HEK293 (cell line): Measurements from ENCODE around the gene FTO.
"Not testable (repeated sequence)": the region's sequence is repeated elsewhere in the genome, so short reads cannot be mapped to it uniquely, and the experiment has no call there.

Experiments used
- CTCF ChIA-PET: fragments of 350-600 bp; formaldehyde crosslinking; extraction: SDS; loops from one replicate; lab custom pipeline; 2021; ENCODE audit warnings: antibody characterized with exemption; lab: Yijun Ruan, JAX
- POLR2A ChIA-PET: fragments of 300-600 bp; formaldehyde crosslinking; extraction: SDS; loops from one replicate; lab custom pipeline; 2020; ENCODE audit warnings: antibody characterized with exemption, inconsistent platforms; lab: Yijun Ruan, JAX
- H3K27ac ChIP-seq: fragments of 200-500 bp; sonication (Bioruptor generic); 2 replicates; pipeline ENCODE4 v1.5.1; 2014; ENCODE audit warnings: low read depth, low read length, control low read depth, inconsistent platforms; ENCODE audit errors: extremely low read depth
- H3K36me3 ChIP-seq, 2 experiments: fragments of 200-500 bp in 1 of 2; sonication (Bioruptor generic) in 1 of 2; 1 replicate in 1 of 2; 2 replicates in 1 of 2; pipeline ENCODE4 v1.5.1; 2014 to 2017; ENCODE audit warnings: inconsistent platforms in 2 of 2, low read length in 2 of 2; ENCODE audit not compliant: control insufficient read depth in 2 of 2, insufficient read depth in 1 of 2
- H3K4me1 ChIP-seq: fragments of 200-500 bp; sonication (Bioruptor generic); 2 replicates; pipeline ENCODE4 v1.5.1; 2014; ENCODE audit warnings: mild to moderate bottlenecking, low read length, inconsistent platforms; ENCODE audit not compliant: control insufficient read depth, insufficient read depth
- H3K4me3 ChIP-seq: 2 replicates; pipeline ENCODE4 v1.5.1; 2011; ENCODE audit warnings: low read depth, mild to moderate bottlenecking, control low read depth, low read length, moderate library complexity
- H3K9me3 ChIP-seq: fragments of 200-500 bp; sonication (Bioruptor generic); 2 replicates; pipeline ENCODE4 v1.5.1; 2014; ENCODE audit warnings: low read depth, low read length, inconsistent platforms; ENCODE audit not compliant: control insufficient read depth, insufficient read depth
- BCL11A ChIP-seq: fragments of 450-650 bp; formaldehyde crosslinking; IDR thresholded peaks from 2 replicates; pipeline ENCODE4 v1.5.1; 2016; ENCODE audit warnings: low read depth, missing biosample characterization, missing genetic modification characterization
- GLIS1 ChIP-seq: fragments of 450-650 bp; formaldehyde crosslinking; IDR thresholded peaks from 2 replicates; pipeline ENCODE4 v1.5.1; 2016; ENCODE audit warnings: missing biosample characterization, missing genetic modification characterization
- HOXC10 ChIP-seq: sonication (generic); formaldehyde crosslinking; IDR thresholded peaks from 2 replicates; pipeline ENCODE4 v1.8.1; 2023; ENCODE audit warnings: mild to moderate bottlenecking, missing genetic modification reagents
- PRDM2 ChIP-seq: fragments of 450-650 bp; formaldehyde crosslinking; IDR thresholded peaks from 2 replicates; pipeline ENCODE4 v1.5.1; 2016; ENCODE audit warnings: missing biosample characterization, missing genetic modification characterization, borderline replicate concordance
- SP2 ChIP-seq: fragments of 450-650 bp; formaldehyde crosslinking; IDR thresholded peaks from 2 replicates; pipeline ENCODE4 v1.5.1; 2016; ENCODE audit warnings: missing biosample characterization, missing genetic modification characterization
- TRIM28 ChIP-seq: IDR thresholded peaks from 2 replicates; pipeline ENCODE4 v1.6.1; 2011; ENCODE audit warnings: low read length, control low read depth, borderline replicate concordance
- ZFP69B ChIP-seq: fragments of 450-650 bp; formaldehyde crosslinking; IDR thresholded peaks from 2 replicates; pipeline ENCODE4 v1.5.1; 2016; ENCODE audit warnings: missing biosample characterization, missing genetic modification characterization
- ZNF132 ChIP-seq: fragments of 450-650 bp; formaldehyde crosslinking; IDR thresholded peaks from 2 replicates; pipeline ENCODE4 v1.5.1; 2017; ENCODE audit warnings: missing biosample characterization, missing genetic modification characterization, borderline replicate concordance
- ZNF140 ChIP-seq: fragments of 450-650 bp; formaldehyde crosslinking; IDR thresholded peaks from 2 replicates; pipeline ENCODE4 v1.5.1; 2016; ENCODE audit warnings: missing biosample characterization, missing genetic modification characterization
- ZNF146 ChIP-seq: fragments of 450-650 bp; formaldehyde crosslinking; IDR thresholded peaks from 2 replicates; pipeline ENCODE4 v1.5.1; 2016; ENCODE audit warnings: missing biosample characterization, missing genetic modification characterization
- ZNF292 ChIP-seq: fragments of 450-650 bp; formaldehyde crosslinking; IDR thresholded peaks from 2 replicates; pipeline ENCODE4 v1.5.1; 2016; ENCODE audit warnings: low read depth, missing biosample characterization, missing genetic modification characterization, borderline replicate concordance
- ZNF311 ChIP-seq: fragments of 450-650 bp; formaldehyde crosslinking; IDR thresholded peaks from 2 replicates; pipeline ENCODE4 v1.5.1; 2017; ENCODE audit warnings: missing biosample characterization, missing genetic modification characterization, borderline replicate concordance
- ZNF416 ChIP-seq: fragments of 450-650 bp; formaldehyde crosslinking; IDR thresholded peaks from 2 replicates; pipeline ENCODE4 v1.5.1; 2016; ENCODE audit warnings: missing biosample characterization, missing genetic modification characterization
- ZNF580 ChIP-seq: fragments of 450-650 bp; formaldehyde crosslinking; IDR thresholded peaks from 2 replicates; pipeline ENCODE4 v1.5.1; 2016; ENCODE audit warnings: missing biosample characterization, missing genetic modification characterization
- ZNF600 ChIP-seq: fragments of 450-650 bp; formaldehyde crosslinking; IDR thresholded peaks from 2 replicates; pipeline ENCODE4 v1.5.1; 2016; ENCODE audit warnings: missing biosample characterization, missing genetic modification characterization
- ZNF623 ChIP-seq: fragments of 450-650 bp; formaldehyde crosslinking; IDR thresholded peaks from 2 replicates; pipeline ENCODE4 v1.5.1; 2016; ENCODE audit warnings: missing biosample characterization, missing genetic modification characterization
- ZNF645 ChIP-seq: fragments of 450-650 bp; formaldehyde crosslinking; IDR thresholded peaks from 2 replicates; pipeline ENCODE4; 2016; ENCODE audit warnings: missing biosample characterization, missing genetic modification characterization
- ZNF768 ChIP-seq: fragments of 450-650 bp; formaldehyde crosslinking; IDR thresholded peaks from 2 replicates; pipeline ENCODE4 v1.5.1; 2018; ENCODE audit warnings: missing biosample characterization, mild to moderate bottlenecking, missing genetic modification characterization
- ZNF777 ChIP-seq: fragments of 450-650 bp; formaldehyde crosslinking; IDR thresholded peaks from 2 replicates; pipeline ENCODE4 v1.5.1; 2017; ENCODE audit warnings: missing biosample characterization, missing genetic modification characterization, borderline replicate concordance

FTO gene

GRCh38 chr16:53681354-53681753, 22.6 kb upstream of the FTO start:
- Histone ChIP-seq H3K4me1 (peaks cover 8% of the 10 kb centered on the region; the same call in 1 of the 2 replicates), H3K27ac (no peak overlapping the region), H3K9me3 (no peaks in the 10 kb centered on the region), H3K36me3 (peaks cover 9 to 29% of the 10 kb centered on the region in 2 experiments), H3K4me3 (no peak overlapping the region)
- TF ChIP-seq ZNF777 (tag by site-specific recombination) (no peak), BCL11A (tag by site-specific recombination) (no peak), SP2 (tag by site-specific recombination) (no peak), ZNF768 (tag by site-specific recombination) (no peak), TRIM28 (no peak), HOXC10 (CRISPR knock-in tag) (no peak), GLIS1 (no peak), ZNF132 (tag by site-specific recombination) (no peak), ZNF140 (tag by site-specific recombination) (no peak), ZNF623 (tag by site-specific recombination) (no peak), ZNF416 (tag by site-specific recombination) (no peak), ZNF292 (tag by site-specific recombination) (no peak), ZFP69B (tag by site-specific recombination) (no peak), ZNF600 (tag by site-specific recombination) (no peak), ZNF645 (tag by site-specific recombination) (no peak), ZNF311 (no peak), PRDM2 (tag by site-specific recombination) (no peak)
- ChIA-PET POLR2A (no interaction called here), CTCF (no interaction called here)

- H3K4me3 ChIP-seq, POLR2A ChIA-PET, H3K9me3 ChIP-seq, H3K27ac ChIP-seq, H3K4me1 ChIP-seq, CTCF ChIA-PET: not testable (repeated sequence)
- H3K36me3 ChIP-seq: peaks cover 9 to 39% of the 10 kb centered on the region in 2 experiments
- TF ChIP-seq ZNF580: peak; percentile 80
- TF ChIP-seq ZNF146 (tag by site-specific recombination): peak; percentile 71
These were observed 18.6 kb upstream of the FTO start for GRCh38 chr16:53685334-53685733.
